Measurements from ENCODE around the gene ARHGAP12. TPM values are rescaled to one million over a fixed set of nuclear protein-coding genes. Genes with fewer than 3 reads are reported as not detected.

ARHGAP12 gene
- total RNA-seq, 1 donor from 2014 or later = 61.6 TPM

DNA sequence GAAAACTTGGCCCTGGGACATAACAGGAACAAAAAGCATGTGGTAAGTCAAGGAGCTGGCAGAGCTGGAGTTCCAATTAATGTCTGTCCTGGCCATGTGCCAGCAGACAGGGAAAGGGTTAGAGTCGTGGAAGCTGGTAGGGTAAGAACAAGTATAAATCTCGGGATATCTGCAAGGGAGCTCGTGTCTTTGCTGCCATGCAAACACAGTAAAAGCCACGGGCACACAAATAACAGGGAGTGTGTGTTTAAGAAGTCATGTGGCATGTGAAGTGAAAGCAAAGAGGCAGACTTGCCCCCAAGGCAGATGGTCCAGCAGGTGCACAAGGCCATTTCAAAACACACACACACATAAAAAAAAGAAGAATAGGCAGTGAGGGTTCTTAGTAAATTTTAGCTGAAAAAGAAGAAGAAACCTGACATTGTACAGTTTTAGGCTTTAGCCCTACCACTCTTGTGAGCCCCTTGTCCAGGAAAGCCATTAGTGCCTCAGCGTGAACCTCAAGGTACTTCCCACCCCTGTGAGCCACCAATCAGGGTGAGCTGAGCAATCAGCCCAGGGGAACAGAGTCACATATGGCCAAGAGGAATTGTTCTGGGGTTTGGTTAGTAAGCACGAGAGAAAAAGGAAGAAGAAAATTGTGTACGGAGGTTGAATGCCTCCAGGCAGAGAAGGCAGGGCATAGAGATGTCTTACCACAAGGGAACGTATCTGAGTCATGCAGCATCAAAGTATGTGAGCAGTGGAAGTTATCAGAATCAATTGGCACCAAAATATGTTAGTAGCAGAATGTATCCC is 32.8 kb upstream of the ARHGAP12 start:
- no peak overlapping the region for H3K9ac ChIP-seq (ENCODE audit: low read depth in 1 of 3, low read length in 3 of 3)
- H3K36me3 ChIP-seq (ENCODE audit: control insufficient read depth in 3 of 3, insufficient read depth in 3 of 3, low read length in 3 of 3) = no peaks in the 10 kb centered on the region
- no peaks in the 10 kb centered on the region for H3K4me1 ChIP-seq (ENCODE audit: control insufficient read depth in 3 of 3, insufficient read depth in 3 of 3, low read length in 3 of 3)
- no peaks in the 10 kb centered on the region for H3K27me3 ChIP-seq (ENCODE audit: control insufficient read depth in 3 of 3, insufficient read depth in 3 of 3, low read length in 3 of 3)
- no peak overlapping the region for H3K27ac ChIP-seq (ENCODE audit: low read depth, low read length)
- no peaks in the 10 kb centered on the region for H3K9me3 ChIP-seq (ENCODE audit: control insufficient read depth in 3 of 3, low read length in 3 of 3)
- H3K4me3 ChIP-seq (ENCODE audit: low read length in 3 of 3) = no peak overlapping the region

DNA sequence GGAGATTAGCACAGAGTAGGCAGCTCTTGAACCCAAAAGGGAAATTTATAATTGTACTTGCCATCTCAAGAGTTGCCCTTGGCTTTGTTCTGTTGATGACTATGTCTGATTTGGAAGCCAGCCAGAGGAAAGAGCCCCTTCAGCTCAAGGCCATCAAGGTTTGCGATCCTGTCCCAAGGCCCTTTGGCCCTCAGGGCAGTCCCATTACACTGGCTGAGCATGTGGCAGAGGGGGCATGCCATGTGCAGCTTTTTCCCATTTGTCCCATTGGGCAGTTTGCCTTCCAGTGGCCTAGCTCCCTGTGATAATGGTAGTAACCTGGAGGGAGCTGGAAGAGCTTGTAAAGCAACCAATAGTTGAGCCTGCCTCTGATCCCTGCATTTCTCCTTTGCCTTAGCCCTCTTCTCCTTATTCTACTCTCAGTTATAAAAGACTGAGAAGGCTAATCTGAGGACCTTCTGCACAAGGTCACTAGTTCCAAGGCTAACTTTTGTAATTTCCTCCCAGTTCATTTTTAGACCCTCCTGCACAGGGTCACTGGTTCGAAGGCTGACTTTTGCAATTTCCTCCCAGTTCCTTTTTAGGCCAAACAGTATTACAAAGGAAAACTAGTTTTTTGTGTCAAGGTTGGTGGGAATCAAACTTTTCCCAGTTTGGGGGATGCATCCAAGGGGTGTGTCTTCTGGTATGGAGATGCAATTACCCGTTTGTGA is 31.0 kb upstream of the ARHGAP12 start:
- H3K4me1 ChIP-seq (ENCODE audit: control insufficient read depth in 3 of 3, insufficient read depth in 3 of 3, low read length in 3 of 3) = no peaks in the 10 kb centered on the region
- no peaks in the 10 kb centered on the region for H3K9me3 ChIP-seq (ENCODE audit: control insufficient read depth in 3 of 3, low read length in 3 of 3)
- H3K27ac ChIP-seq (ENCODE audit: low read depth, low read length) = no peak overlapping the region
- H3K9ac ChIP-seq (ENCODE audit: low read depth in 1 of 3, low read length in 3 of 3) = no peak overlapping the region
- no peaks in the 10 kb centered on the region for H3K36me3 ChIP-seq (ENCODE audit: control insufficient read depth in 3 of 3, insufficient read depth in 3 of 3, low read length in 3 of 3)
- no peak overlapping the region for H3K4me3 ChIP-seq (ENCODE audit: low read length in 3 of 3)
- H3K27me3 ChIP-seq (ENCODE audit: control insufficient read depth in 3 of 3, insufficient read depth in 3 of 3, low read length in 3 of 3) = no peaks in the 10 kb centered on the region

DNA sequence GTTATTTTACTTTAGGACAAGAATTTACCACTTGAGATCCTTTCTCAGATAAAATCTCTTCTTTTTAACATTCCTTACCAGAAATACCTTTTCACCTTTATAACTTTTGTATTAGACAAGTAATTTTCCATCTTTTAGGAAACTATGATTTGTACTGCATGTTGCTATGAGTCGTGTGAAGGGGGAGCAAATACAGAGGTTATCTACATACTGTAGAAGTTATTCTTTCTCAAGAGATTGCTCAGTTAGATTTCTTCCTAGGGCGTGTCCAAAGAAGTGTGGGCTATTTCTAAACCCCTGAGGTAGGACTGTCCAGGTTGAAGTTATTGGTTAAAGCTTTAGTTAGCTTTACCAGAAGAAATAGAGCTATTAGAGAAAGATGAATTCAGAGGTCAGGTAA is 30.2 kb upstream of the ARHGAP12 start:
- H3K9me3 ChIP-seq (ENCODE audit: control insufficient read depth in 3 of 3, low read length in 3 of 3) = no peaks in the 10 kb centered on the region
- H3K27me3 ChIP-seq (ENCODE audit: control insufficient read depth in 3 of 3, insufficient read depth in 3 of 3, low read length in 3 of 3) = no peaks in the 10 kb centered on the region
- H3K9ac ChIP-seq (ENCODE audit: low read depth in 1 of 3, low read length in 3 of 3) = no peak overlapping the region
- no peaks in the 10 kb centered on the region for H3K36me3 ChIP-seq (ENCODE audit: control insufficient read depth in 3 of 3, insufficient read depth in 3 of 3, low read length in 3 of 3)
- H3K4me3 ChIP-seq (ENCODE audit: low read length in 3 of 3) = no peak overlapping the region
- H3K27ac ChIP-seq (ENCODE audit: low read depth, low read length) = no peak overlapping the region
- H3K4me1 ChIP-seq (ENCODE audit: control insufficient read depth in 3 of 3, insufficient read depth in 3 of 3, low read length in 3 of 3) = no peaks in the 10 kb centered on the region

DNA sequence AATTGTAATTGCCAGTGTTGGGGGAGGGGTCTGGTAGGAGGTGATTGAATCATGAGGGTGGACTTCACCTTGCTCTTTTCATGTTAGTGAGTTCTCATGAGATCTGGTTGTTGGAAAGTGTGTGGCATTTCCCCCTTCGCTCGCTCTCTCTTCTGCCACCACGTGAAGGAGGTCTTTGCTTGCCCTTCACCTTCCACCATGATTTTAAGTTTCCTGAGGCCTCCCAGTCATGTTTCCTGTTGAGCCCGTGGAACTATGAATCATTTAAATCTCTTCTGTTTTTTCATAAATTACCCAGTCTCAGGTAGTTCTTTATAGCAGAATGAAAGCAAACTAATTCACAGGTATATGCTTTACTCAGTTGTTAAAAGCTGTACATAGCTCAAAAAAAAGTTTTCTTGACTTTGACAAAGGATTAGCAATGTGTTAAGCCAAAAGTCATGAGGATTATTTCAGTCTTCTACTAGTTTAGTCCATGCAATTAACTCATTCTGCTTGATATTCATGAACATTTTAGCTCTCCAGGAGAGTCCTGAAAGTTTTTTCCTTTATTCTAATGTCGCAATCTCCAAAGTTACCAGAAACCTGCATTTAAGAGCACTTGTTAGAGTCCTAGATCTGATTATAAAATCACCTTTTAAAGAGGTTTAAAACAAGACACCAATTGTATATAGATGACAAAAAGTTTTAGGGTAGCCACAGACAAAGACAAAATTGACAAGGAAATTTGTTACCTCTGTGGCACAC is 27.7 kb upstream of the ARHGAP12 start:
- H3K9me3 ChIP-seq (ENCODE audit: control insufficient read depth in 3 of 3, low read length in 3 of 3) = no peaks in the 10 kb centered on the region
- H3K27ac ChIP-seq (ENCODE audit: low read depth, low read length) = no peak overlapping the region
- peaks cover 0 to 4% (median 0%) of the 10 kb centered on the region in 3 donors for H3K4me1 ChIP-seq (ENCODE audit: control insufficient read depth in 3 of 3, insufficient read depth in 3 of 3, low read length in 3 of 3)
- H3K4me3 ChIP-seq (ENCODE audit: low read length in 3 of 3) = no peak overlapping the region
- H3K9ac ChIP-seq (ENCODE audit: low read depth in 1 of 3, low read length in 3 of 3) = no peak overlapping the region
- no peaks in the 10 kb centered on the region for H3K36me3 ChIP-seq (ENCODE audit: control insufficient read depth in 3 of 3, insufficient read depth in 3 of 3, low read length in 3 of 3)
- H3K27me3 ChIP-seq (ENCODE audit: control insufficient read depth in 3 of 3, insufficient read depth in 3 of 3, low read length in 3 of 3) = no peaks in the 10 kb centered on the region

DNA sequence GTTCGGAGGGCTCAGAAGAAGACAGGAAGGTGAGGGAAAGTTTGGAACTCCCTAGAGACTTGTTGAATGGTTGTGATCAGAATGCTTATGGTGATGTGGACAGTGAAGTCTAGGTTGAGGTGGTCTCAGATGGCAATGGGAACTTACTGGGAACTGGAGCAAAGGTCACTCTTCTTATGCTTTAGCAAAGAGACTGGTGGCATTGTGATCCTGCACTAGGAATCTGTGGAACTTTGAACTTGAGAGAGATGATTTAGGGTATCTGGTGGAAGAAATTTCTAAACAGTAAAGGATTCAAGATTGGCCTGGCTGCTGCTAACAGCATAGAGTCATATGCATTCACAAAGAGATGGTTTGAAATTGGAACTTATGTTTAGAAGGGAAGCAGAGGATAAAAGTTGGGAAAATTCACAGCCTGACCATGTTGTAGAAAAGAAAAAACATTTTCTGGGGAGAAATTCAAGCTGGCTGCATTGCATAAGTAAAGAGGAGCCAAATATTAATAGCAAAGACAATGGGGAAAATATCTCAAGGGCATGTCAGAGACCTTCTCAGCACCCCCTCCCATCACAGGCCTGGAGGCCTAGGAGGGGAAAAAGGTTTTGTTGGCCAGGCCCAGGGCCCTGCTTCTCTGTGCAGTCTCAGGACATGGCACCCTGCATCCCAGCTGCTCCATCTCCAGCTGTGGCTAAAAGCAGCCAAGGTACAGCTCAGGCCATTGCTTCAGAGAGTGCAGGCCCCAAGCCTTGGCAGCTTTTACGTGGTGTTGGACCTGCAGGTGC is 26.0 kb upstream of the ARHGAP12 start:
- Histone ChIP-seq H3K27me3 (ENCODE audit: control insufficient read depth in 3 of 3, insufficient read depth in 3 of 3, low read length in 3 of 3) (no peaks in the 10 kb centered on the region), H3K9ac (ENCODE audit: low read depth in 1 of 3, low read length in 3 of 3) (no peak overlapping the region), H3K9me3 (ENCODE audit: control insufficient read depth in 3 of 3, low read length in 3 of 3) (no peaks in the 10 kb centered on the region), H3K4me3 (ENCODE audit: low read length in 3 of 3) (no peak overlapping the region), H3K4me1 (ENCODE audit: control insufficient read depth in 3 of 3, insufficient read depth in 3 of 3, low read length in 3 of 3) (peaks cover 0 to 4% (median 0%) of the 10 kb centered on the region in 3 donors), H3K27ac (ENCODE audit: low read depth, low read length) (no peak overlapping the region), H3K36me3 (ENCODE audit: control insufficient read depth in 3 of 3, insufficient read depth in 3 of 3, low read length in 3 of 3) (no peaks in the 10 kb centered on the region)

DNA sequence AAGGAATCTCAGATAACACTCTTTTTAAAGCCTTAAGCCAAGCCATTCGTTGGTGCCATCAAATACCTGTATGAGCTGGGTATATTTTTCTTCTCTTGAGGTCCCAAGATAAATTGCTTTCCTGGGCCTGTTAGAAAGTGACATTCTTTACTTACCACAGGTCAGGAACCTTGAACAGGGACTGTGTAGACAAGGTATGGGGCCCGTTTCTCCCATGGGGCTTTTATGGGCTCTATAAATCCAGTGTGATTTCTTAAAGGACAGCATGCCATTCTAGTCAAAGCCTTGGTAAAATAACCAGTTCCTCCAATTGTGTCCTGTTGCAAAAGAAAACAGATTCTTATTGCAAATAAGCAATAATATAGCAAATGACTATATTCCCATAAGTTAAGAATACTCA is 24.8 kb upstream of the ARHGAP12 start:
- no peaks in the 10 kb centered on the region for H3K27me3 ChIP-seq (ENCODE audit: control insufficient read depth in 3 of 3, insufficient read depth in 3 of 3, low read length in 3 of 3)
- H3K9me3 ChIP-seq (ENCODE audit: control insufficient read depth in 3 of 3, low read length in 3 of 3) = no peaks in the 10 kb centered on the region
- no peak overlapping the region for H3K27ac ChIP-seq (ENCODE audit: low read depth, low read length)
- no peak overlapping the region for H3K4me3 ChIP-seq (ENCODE audit: low read length in 3 of 3)
- no peak overlapping the region for H3K9ac ChIP-seq (ENCODE audit: low read depth in 1 of 3, low read length in 3 of 3)
- peaks cover 0 to 4% (median 0%) of the 10 kb centered on the region in 3 donors for H3K4me1 ChIP-seq (ENCODE audit: control insufficient read depth in 3 of 3, insufficient read depth in 3 of 3, low read length in 3 of 3)
- no peaks in the 10 kb centered on the region for H3K36me3 ChIP-seq (ENCODE audit: control insufficient read depth in 3 of 3, insufficient read depth in 3 of 3, low read length in 3 of 3)

DNA sequence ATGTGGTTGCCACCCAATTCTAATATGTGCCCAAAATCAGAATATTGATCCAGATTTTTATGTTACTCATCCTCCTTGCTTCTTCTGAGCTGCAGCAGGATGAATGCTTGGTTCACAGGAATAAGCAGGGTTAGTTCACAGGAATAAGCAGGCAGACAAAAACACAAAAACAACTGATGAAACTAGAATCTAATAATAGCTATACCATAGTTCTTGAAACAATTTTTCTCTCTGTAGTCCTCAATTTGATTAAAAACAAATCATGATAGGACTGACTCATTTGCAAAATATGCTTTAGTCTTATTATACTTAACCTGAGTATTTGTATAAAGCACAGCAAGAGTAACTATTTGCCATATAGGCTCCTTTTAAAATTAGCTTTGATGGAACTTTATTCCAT is 24.4 kb upstream of the ARHGAP12 start:
- Histone ChIP-seq H3K4me1 (ENCODE audit: control insufficient read depth in 3 of 3, insufficient read depth in 3 of 3, low read length in 3 of 3) (peaks cover 0 to 4% (median 0%) of the 10 kb centered on the region in 3 donors), H3K27ac (ENCODE audit: low read depth, low read length) (no peak overlapping the region), H3K36me3 (ENCODE audit: control insufficient read depth in 3 of 3, insufficient read depth in 3 of 3, low read length in 3 of 3) (no peaks in the 10 kb centered on the region), H3K27me3 (ENCODE audit: control insufficient read depth in 3 of 3, insufficient read depth in 3 of 3, low read length in 3 of 3) (no peaks in the 10 kb centered on the region), H3K9ac (ENCODE audit: low read depth in 1 of 3, low read length in 3 of 3) (no peak overlapping the region), H3K9me3 (ENCODE audit: control insufficient read depth in 3 of 3, low read length in 3 of 3) (no peaks in the 10 kb centered on the region), H3K4me3 (ENCODE audit: low read length in 3 of 3) (no peak overlapping the region)

DNA sequence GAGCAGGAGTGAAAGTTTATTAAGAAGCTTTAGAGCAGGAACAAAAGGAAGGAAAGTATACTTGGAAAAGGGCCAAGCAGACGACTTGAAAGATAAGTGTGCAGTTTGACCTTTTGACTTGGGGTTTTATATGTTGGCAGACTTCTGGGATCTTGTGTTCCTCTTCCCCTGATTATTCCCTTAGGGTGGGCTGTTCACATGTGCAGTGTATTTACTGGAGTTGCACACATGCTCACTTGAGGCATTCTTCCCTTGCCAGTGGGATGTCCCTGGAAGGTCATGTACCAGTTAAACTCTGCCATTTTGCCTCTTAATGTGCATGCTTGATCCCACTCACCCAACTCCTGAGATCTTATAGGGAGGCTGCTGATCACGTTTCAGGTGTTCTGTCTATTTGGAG is 23.4 kb upstream of the ARHGAP12 start:
- Histone ChIP-seq H3K9me3 (ENCODE audit: control insufficient read depth in 3 of 3, low read length in 3 of 3) (no peaks in the 10 kb centered on the region), H3K9ac (ENCODE audit: low read depth in 1 of 3, low read length in 3 of 3) (no peak overlapping the region), H3K36me3 (ENCODE audit: control insufficient read depth in 3 of 3, insufficient read depth in 3 of 3, low read length in 3 of 3) (no peaks in the 10 kb centered on the region), H3K27me3 (ENCODE audit: control insufficient read depth in 3 of 3, insufficient read depth in 3 of 3, low read length in 3 of 3) (no peaks in the 10 kb centered on the region), H3K4me3 (ENCODE audit: low read length in 3 of 3) (no peak overlapping the region), H3K4me1 (ENCODE audit: control insufficient read depth in 3 of 3, insufficient read depth in 3 of 3, low read length in 3 of 3) (peaks cover 0 to 4% (median 3%) of the 10 kb centered on the region in 3 donors), H3K27ac (ENCODE audit: low read depth, low read length) (no peak overlapping the region)

DNA sequence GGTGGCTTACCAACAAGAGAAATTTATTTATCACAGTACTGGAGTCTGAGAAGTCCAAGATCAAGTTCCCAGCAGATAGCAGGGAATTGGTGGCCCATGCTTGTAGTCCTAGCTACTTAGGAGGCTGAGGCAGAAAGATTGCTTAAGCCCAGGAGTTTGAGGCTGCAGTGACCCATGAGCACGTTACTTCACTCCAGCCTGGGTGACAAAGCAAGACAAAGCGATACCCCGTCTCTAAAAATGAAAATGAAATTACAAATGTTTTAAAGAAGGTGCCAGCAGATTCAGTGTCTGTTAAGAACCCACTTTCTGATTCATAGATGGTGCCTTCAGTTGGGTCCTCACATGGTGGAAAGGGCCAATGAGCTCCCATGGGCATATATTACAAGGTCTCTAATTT is 20.6 kb upstream of the ARHGAP12 start:
- Histone ChIP-seq H3K9ac (ENCODE audit: low read depth in 1 of 3, low read length in 3 of 3) (no peak overlapping the region), H3K9me3 (ENCODE audit: control insufficient read depth in 3 of 3, low read length in 3 of 3) (no peaks in the 10 kb centered on the region), H3K27ac (ENCODE audit: low read depth, low read length) (no peak overlapping the region), H3K4me3 (ENCODE audit: low read length in 3 of 3) (no peak overlapping the region), H3K27me3 (ENCODE audit: control insufficient read depth in 3 of 3, insufficient read depth in 3 of 3, low read length in 3 of 3) (no peaks in the 10 kb centered on the region), H3K4me1 (ENCODE audit: control insufficient read depth in 3 of 3, insufficient read depth in 3 of 3, low read length in 3 of 3) (peaks cover 0 to 4% (median 3%) of the 10 kb centered on the region in 3 donors), H3K36me3 (ENCODE audit: control insufficient read depth in 3 of 3, insufficient read depth in 3 of 3, low read length in 3 of 3) (no peaks in the 10 kb centered on the region)
